Fibroblast of lung (primary cell): ENCODE data around the gene PTRH2. TPM values are rescaled to one million over a fixed set of nuclear protein-coding genes. Genes with fewer than 3 reads are reported as not detected.
"Not testable (repeated sequence)": the region's sequence is repeated elsewhere in the genome, so short reads cannot be mapped to it uniquely, and the experiment has no call there.

ENCODE experiments used
- DNase-seq, 2 donors: peaks; one replicate each; pipeline versions ENCODE4 v3.0.0 to v3.0.0-alpha.2; 2010; ENCODE audit warnings: low read depth in 2 of 2
- H2AFZ ChIP-seq: 2 replicates; pipeline ENCODE4 v1.5.1; 2012; ENCODE audit warnings: low read length, control low read depth, inconsistent platforms
- H3K27ac ChIP-seq: 2 replicates; pipeline ENCODE4 v1.5.1; 2011; ENCODE audit warnings: low read length, control low read depth; ENCODE audit not compliant: insufficient read depth
- H3K27me3 ChIP-seq: 2 replicates; pipeline ENCODE4 v1.5.1; 2011; ENCODE audit warnings: mild to moderate bottlenecking, low read length; ENCODE audit not compliant: control insufficient read depth, insufficient read depth
- H3K36me3 ChIP-seq: 2 replicates; pipeline ENCODE4 v1.5.1; 2011; ENCODE audit warnings: low read length; ENCODE audit not compliant: control insufficient read depth, insufficient read depth
- H3K4me1 ChIP-seq: 2 replicates; pipeline ENCODE4 v1.5.1; 2011; ENCODE audit warnings: low read length; ENCODE audit not compliant: control insufficient read depth, insufficient read depth; ENCODE audit errors: extremely low read depth
- H3K4me2 ChIP-seq: 2 replicates; pipeline ENCODE4 v1.5.1; 2011; ENCODE audit warnings: low read length, control low read depth; ENCODE audit not compliant: insufficient read depth; ENCODE audit errors: extremely low read depth
- H3K4me3 ChIP-seq, 4 experiments: fragments of 200-600 bp in 1 of 4; sonication (generic) in 1 of 4; replicated peaks in 1 of 4; 2 replicates each; pipeline ENCODE4 v1.5.1; 2011 to 2016; ENCODE audit warnings: low read length in 4 of 4, low read depth in 3 of 4, mild to moderate bottlenecking in 3 of 4, control low read depth in 2 of 4, inconsistent platforms in 1 of 4, mixed read lengths in 1 of 4; ENCODE audit not compliant: insufficient read depth in 1 of 4; ENCODE audit errors: control extremely low read depth in 1 of 4
- H3K79me2 ChIP-seq: 2 replicates; pipeline ENCODE4 v1.5.1; 2012; ENCODE audit warnings: mild to moderate bottlenecking, low read length, inconsistent platforms; ENCODE audit not compliant: control insufficient read depth, insufficient read depth
- H3K9ac ChIP-seq: 2 replicates; pipeline ENCODE4 v1.5.1; 2011; ENCODE audit warnings: mild to moderate bottlenecking, low read length, control low read depth; ENCODE audit not compliant: insufficient read depth
- H3K9me3 ChIP-seq: 2 replicates; pipeline ENCODE4 v1.5.1; 2012; ENCODE audit warnings: low read depth, low read length; ENCODE audit not compliant: control insufficient read depth, insufficient read depth
- H4K20me1 ChIP-seq: 2 replicates; pipeline ENCODE4 v1.5.1; 2011; ENCODE audit warnings: low read length; ENCODE audit not compliant: control insufficient read depth, insufficient read depth; ENCODE audit errors: extremely low read depth
- EZH2 ChIP-seq: IDR thresholded peaks from 2 replicates; pipeline ENCODE4 v1.5.1; 2012; ENCODE audit warnings: low read length, control low read depth, mild to moderate bottlenecking; ENCODE audit errors: missing control alignments
- polyA plus RNA-seq, 2 donors: library from polyadenylated mRNA; depleted of rRNA in 1 of 2; stranded (reverse) in 1 of 2; unstranded in 1 of 2; fragments of >200 nt; gene quantifications; 2 replicates each; pipeline ENCODE4 v1.2.1, GENCODE V29; 2011 to 2012; ENCODE audit warnings: missing spikeins in 1 of 2
- total RNA-seq: library from RNA; depleted of rRNA; stranded (reverse); fragments of >200 nt; gene quantifications from 2 replicates; pipeline ENCODE4 v1.2.1, GENCODE V29; 2014
- TF ChIP-seq, protein P1 (sequence below), 2 donors: IDR thresholded peaks in 1 of 2; conservative IDR thresholded peaks in 1 of 2; 1 replicate in 1 of 2; 2 replicates in 1 of 2; pipeline ENCODE4 v1.5.1; 2011 to 2012; ENCODE audit warnings: low read length in 2 of 2, control low read depth in 1 of 2, inconsistent platforms in 1 of 2, low read depth in 1 of 2, mild to moderate bottlenecking in 1 of 2

The PTRH2 gene
- total and polyA plus RNA-seq, 2 donors (not counting 1 experiment from before 2014, with no cell fraction given) = 26.3 to 60.5 TPM

DNA sequence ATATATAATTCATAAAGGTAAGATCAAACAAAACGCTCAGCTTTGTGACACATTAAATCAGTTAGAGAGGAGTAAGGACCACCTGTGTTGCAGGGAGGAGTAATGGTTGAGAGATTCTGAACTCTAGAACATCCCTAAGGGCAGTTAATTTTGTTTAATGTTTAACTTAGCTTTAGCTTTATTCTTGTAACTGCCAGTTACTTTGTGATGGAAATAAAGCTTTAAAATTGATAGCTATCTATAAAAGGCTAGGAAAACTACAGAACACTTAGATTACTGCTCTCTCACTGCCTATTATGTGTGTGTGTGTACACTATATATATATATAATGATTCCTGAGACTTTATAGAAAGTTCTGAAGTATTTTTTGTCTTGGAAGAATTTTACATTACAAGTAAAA, 37.8 kb downstream of the PTRH2 start:
- Histone ChIP-seq H3K4me2 (peak overlapping the region; percentile 70), H3K4me1 (peaks cover 32% of the 10 kb centered on the region), H3K79me2 (peaks cover 56% of the 10 kb centered on the region), H3K27me3 (no peaks in the 10 kb centered on the region), H3K4me3 (no peak overlapping the region), H3K9ac (no peak overlapping the region), H3K27ac (peak overlapping the region; percentile 54), H3K9me3 (no peaks in the 10 kb centered on the region), H4K20me1 (no peaks in the 10 kb centered on the region), H3K36me3 (peaks cover 21% of the 10 kb centered on the region), H2AFZ (no peak overlapping the region)
- TF ChIP-seq, protein P1, sequence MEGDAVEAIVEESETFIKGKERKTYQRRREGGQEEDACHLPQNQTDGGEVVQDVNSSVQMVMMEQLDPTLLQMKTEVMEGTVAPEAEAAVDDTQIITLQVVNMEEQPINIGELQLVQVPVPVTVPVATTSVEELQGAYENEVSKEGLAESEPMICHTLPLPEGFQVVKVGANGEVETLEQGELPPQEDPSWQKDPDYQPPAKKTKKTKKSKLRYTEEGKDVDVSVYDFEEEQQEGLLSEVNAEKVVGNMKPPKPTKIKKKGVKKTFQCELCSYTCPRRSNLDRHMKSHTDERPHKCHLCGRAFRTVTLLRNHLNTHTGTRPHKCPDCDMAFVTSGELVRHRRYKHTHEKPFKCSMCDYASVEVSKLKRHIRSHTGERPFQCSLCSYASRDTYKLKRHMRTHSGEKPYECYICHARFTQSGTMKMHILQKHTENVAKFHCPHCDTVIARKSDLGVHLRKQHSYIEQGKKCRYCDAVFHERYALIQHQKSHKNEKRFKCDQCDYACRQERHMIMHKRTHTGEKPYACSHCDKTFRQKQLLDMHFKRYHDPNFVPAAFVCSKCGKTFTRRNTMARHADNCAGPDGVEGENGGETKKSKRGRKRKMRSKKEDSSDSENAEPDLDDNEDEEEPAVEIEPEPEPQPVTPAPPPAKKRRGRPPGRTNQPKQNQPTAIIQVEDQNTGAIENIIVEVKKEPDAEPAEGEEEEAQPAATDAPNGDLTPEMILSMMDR (conservative IDR thresholded peaks at IDR 0.05 in 1 of 2, IDR thresholded peaks at IDR 0.05 in 1 of 2; ENCODE audit: low read depth in 1 of 2, low read length in 2 of 2) = no peak
- no peak for TF ChIP-seq EZH2
- DNase-seq = no peak

DNA sequence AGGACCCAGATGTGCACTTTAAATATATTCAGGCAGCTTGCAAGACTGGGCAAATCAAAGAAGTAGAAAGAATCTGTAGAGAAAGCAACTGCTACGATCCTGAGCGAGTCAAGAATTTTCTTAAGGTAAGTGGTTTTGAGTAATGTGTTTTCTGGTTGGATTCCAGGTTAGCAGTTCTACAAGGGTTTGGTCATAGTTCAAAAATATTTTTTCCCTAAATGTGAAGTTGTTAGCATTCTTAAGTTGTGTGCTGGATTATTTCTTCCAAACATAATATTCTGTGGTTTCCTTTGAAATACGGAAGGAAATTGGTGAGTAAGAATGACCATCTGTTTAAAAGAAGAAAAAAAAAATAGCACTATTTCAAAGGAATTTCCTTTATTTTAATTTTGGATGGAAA, 38.4 kb downstream of the PTRH2 start:
- Histone ChIP-seq H3K27ac (no peak overlapping the region), H3K4me2 (peak overlapping the region; percentile 70), H3K9ac (no peak overlapping the region), H3K4me3 (peak overlapping the region in 1 of 4 experiments; percentile 13), H3K9me3 (no peaks in the 10 kb centered on the region), H4K20me1 (no peaks in the 10 kb centered on the region), H3K36me3 (peaks cover 18% of the 10 kb centered on the region), H2AFZ (no peak overlapping the region), H3K4me1 (peaks cover 35% of the 10 kb centered on the region), H3K27me3 (no peaks in the 10 kb centered on the region), H3K79me2 (peaks cover 50% of the 10 kb centered on the region)
- TF ChIP-seq, protein P1 (conservative IDR thresholded peaks at IDR 0.05 in 1 of 2, IDR thresholded peaks at IDR 0.05 in 1 of 2; ENCODE audit: low read depth in 1 of 2, low read length in 2 of 2) = no peak
- no peak for TF ChIP-seq EZH2
- DNase-seq = peak; percentile 87 to 98

DNA sequence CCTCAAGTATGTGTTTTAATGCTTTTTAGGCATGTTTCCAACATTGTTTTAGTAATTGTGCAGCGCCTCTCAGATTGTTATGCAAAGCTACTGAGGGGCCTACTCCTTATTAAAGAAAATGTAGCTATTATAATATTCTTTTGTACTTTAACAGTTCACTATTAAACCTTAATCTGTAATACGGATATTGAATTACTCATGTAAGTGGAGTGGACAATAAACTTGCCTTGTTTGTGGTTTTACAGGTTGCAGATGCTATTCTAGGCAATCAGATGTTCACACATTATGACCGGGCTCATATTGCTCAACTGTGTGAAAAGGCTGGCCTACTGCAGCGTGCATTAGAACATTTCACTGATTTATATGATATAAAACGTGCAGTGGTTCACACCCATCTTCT, 41.0 kb downstream of the PTRH2 start:
- Histone ChIP-seq H3K9me3 (no peaks in the 10 kb centered on the region), H3K4me3 (no peak overlapping the region), H3K27me3 (no peaks in the 10 kb centered on the region), H3K9ac (no peak overlapping the region), H3K27ac (no peak overlapping the region), H3K36me3 (peaks cover 23% of the 10 kb centered on the region), H3K79me2 (peaks cover 43% of the 10 kb centered on the region), H4K20me1 (no peaks in the 10 kb centered on the region), H3K4me1 (peaks cover 32% of the 10 kb centered on the region), H2AFZ (no peak overlapping the region), H3K4me2 (no peak overlapping the region)
- DNase-seq = peak; percentile 14 to 36
- TF ChIP-seq, protein P1 (conservative IDR thresholded peaks at IDR 0.05 in 1 of 2, IDR thresholded peaks at IDR 0.05 in 1 of 2; ENCODE audit: low read depth in 1 of 2, low read length in 2 of 2) = no peak
- no peak for TF ChIP-seq EZH2

DNA sequence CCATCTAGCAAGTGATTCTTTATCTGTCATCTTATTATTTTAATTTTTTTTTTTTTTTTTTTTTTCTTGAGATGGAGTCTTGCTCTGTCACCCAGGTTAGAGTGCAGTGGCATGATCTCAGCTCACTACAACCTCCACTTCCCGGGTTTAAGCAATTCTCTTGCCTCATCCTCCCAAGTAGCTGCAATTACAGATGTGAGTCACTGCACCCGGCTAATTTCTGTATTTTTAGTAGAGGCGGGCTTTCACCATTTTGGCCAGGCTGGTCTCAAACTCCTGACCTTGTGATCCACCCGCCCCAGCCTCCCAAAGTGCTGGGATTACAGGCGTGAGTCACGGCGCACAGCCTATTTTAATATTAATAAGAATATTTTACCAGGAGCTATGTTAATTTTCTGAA, 50.6 kb downstream of the PTRH2 start:
- H3K27me3 ChIP-seq, H3K4me1 ChIP-seq, H3K9ac ChIP-seq, H3K9me3 ChIP-seq, H3K27ac ChIP-seq, H4K20me1 ChIP-seq, H3K4me2 ChIP-seq, H3K4me3 ChIP-seq, H2AFZ ChIP-seq: not testable (repeated sequence)
- H3K79me2 ChIP-seq = peaks cover 56% of the 10 kb centered on the region
- DNase-seq = peak; percentile 62 to 93
- H3K36me3 ChIP-seq = peaks cover 22% of the 10 kb centered on the region
